Activated naive CD4-positive, alpha-beta T cell treated with anti-CD3 and anti-CD28 coated beads, Interleukin-2, amount 10 ng/mL, durations not matched to agents 7 days and 5 days (primary cell): ENCODE results near the gene ADAMTS13.

Experiments
- CTCF ChIA-PET: fragments of 350-600 bp; sonication (Branson Sonifier 250); formaldehyde crosslinking; loops from one replicate; lab custom pipeline; 2021; ENCODE audit warnings: antibody characterized with exemption; lab: Charles Lee
- DNase-seq: peaks from one replicate; pipeline ENCODE4 v3.0.0-alpha.2; 2020
- H3K27ac Mint-ChIP-seq: one replicate; pipeline ENCODE4 v1.8.0; 2021; ENCODE audit warnings: mild to moderate bottlenecking, moderate library complexity, mixed read lengths
- H3K27me3 Mint-ChIP-seq: one replicate; pipeline ENCODE4 v1.8.0; 2021; ENCODE audit warnings: mild to moderate bottlenecking, mixed read lengths
- H3K36me3 Mint-ChIP-seq: one replicate; pipeline ENCODE4 v1.8.0; 2021; ENCODE audit warnings: mixed read lengths
- H3K4me1 Mint-ChIP-seq: one replicate; pipeline ENCODE4 v1.8.0; 2021; ENCODE audit warnings: mixed read lengths
- H3K4me3 Mint-ChIP-seq: one replicate; pipeline ENCODE4 v1.8.0; 2021; ENCODE audit warnings: mild to moderate bottlenecking, moderate library complexity, mixed read lengths
- H3K9me3 Mint-ChIP-seq: one replicate; pipeline ENCODE4 v1.8.0; 2021; ENCODE audit warnings: mixed read lengths

The ADAMTS13 gene

DNA sequence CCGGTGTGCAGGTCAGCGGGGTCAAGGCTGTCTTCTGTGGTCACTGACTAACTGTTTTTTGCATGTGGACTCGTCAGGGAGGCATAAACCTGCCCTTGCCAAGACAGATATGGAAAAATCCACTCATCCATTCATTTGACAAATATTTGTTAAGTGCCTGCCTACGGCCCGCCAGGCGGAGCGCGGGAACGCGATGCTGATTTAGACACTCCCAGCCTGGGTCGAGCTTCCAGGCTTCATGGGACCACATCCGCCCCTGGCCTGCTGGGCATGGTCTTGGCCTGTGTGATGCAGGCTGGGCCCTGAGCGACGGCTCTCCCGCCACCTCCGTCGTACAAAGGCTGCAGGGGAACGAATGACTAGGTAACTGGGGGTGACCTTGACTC is 84.5 kb downstream of the ADAMTS13 start:
- Mint-ChIP-seq H3K4me3 (no peak overlapping the region), H3K27ac (no peak overlapping the region), H3K9me3 (peaks cover 11% of the 10 kb centered on the region), H3K4me1 (peaks cover 12% of the 10 kb centered on the region), H3K36me3 (no peaks in the 10 kb centered on the region), H3K27me3 (peaks cover 6% of the 10 kb centered on the region)
- DNase-seq, result no peak
- CTCF ChIA-PET, result interaction anchor here (0.6 kb wide), 1 partner anchor 432 kb away, joined by 4 read pairs; no protein-coding TSS in a partner anchor

DNA sequence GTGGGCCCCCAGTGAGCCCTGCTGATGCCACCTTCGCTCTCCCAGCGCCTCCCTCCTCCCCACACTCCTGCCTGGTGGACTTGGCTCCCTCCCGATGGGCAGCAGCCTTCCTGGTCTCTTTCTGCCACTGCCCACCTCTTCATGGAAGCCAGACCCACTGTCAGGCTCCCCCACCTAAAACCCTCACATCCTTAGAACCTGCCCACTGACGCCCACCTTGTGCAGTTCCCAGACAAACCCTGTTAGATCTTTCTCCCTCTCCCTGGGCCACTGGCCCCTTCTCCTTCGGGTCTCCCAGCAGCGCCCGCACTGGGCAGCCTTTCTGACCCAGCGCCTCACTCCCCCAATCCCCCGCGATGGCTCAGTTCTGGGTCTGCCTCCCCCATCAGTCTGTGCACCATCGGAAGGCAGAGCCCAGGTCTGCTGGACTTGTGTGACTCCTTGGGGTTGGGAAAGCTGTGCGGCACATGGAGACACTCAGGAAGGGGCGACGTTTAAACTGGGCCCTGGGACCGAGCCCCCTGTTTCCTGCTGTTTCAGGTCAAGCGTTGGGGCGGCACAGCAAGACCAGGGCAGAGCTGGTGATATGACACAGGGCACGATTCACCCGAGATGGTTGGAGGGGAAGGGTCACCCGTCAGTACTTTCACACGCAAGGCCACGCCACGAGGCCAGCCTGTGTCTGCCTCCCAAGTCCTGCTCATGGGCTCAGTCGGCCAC is 85.2 kb downstream of the ADAMTS13 start:
- H3K36me3 Mint-ChIP-seq, result no peaks in the 10 kb centered on the region
- H3K9me3 Mint-ChIP-seq, result peaks cover 3% of the 10 kb centered on the region
- H3K27ac Mint-ChIP-seq, result no peak overlapping the region
- H3K4me3 Mint-ChIP-seq, result no peak overlapping the region
- peaks cover 12% of the 10 kb centered on the region for H3K4me1 Mint-ChIP-seq
- H3K27me3 Mint-ChIP-seq, result peaks cover 6% of the 10 kb centered on the region
- no peak for DNase-seq
- CTCF ChIA-PET, result interaction anchor here (0.6 kb wide), 1 partner anchor 433 kb away, joined by 4 read pairs; no protein-coding TSS in a partner anchor

DNA sequence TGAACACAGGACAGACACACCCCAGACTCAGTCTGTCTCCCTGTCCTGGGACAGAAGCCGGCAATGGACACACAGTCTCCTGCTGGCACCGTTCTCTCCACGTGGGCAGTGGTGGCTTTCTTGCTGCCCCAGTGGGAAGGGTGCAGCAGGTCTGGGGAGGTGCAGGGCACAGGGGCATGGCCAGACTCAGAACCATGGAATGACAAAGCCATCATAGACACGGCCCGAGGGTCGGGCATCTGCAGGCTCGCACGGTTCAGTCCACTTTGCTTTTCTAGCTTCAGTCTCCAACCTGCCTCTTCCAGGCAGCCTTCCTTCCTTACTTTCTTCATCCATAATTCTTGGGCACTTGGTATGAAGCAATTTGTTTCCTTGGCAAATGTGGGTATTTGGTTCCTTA is 85.9 kb downstream of the ADAMTS13 start:
- no peak overlapping the region for H3K27ac Mint-ChIP-seq
- CTCF ChIA-PET, result no interaction called here

More for the DNA sequence above, 85.9 kb downstream of the ADAMTS13 start:
- DNase-seq, result no peak
- Mint-ChIP-seq H3K27me3 (peaks cover 6% of the 10 kb centered on the region), H3K4me1 (peaks cover 12% of the 10 kb centered on the region), H3K4me3 (no peak overlapping the region), H3K9me3 (no peaks in the 10 kb centered on the region), H3K36me3 (no peaks in the 10 kb centered on the region)
